ENCODE data around the gene ZNF366.

The ZNF366 gene, protein sequence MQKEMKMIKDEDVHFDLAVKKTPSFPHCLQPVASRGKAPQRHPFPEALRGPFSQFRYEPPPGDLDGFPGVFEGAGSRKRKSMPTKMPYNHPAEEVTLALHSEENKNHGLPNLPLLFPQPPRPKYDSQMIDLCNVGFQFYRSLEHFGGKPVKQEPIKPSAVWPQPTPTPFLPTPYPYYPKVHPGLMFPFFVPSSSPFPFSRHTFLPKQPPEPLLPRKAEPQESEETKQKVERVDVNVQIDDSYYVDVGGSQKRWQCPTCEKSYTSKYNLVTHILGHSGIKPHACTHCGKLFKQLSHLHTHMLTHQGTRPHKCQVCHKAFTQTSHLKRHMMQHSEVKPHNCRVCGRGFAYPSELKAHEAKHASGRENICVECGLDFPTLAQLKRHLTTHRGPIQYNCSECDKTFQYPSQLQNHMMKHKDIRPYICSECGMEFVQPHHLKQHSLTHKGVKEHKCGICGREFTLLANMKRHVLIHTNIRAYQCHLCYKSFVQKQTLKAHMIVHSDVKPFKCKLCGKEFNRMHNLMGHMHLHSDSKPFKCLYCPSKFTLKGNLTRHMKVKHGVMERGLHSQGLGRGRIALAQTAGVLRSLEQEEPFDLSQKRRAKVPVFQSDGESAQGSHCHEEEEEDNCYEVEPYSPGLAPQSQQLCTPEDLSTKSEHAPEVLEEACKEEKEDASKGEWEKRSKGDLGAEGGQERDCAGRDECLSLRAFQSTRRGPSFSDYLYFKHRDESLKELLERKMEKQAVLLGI
- total RNA-seq: 0 to 0.35 (median 0) reads per million in 4 experiments

DNA sequence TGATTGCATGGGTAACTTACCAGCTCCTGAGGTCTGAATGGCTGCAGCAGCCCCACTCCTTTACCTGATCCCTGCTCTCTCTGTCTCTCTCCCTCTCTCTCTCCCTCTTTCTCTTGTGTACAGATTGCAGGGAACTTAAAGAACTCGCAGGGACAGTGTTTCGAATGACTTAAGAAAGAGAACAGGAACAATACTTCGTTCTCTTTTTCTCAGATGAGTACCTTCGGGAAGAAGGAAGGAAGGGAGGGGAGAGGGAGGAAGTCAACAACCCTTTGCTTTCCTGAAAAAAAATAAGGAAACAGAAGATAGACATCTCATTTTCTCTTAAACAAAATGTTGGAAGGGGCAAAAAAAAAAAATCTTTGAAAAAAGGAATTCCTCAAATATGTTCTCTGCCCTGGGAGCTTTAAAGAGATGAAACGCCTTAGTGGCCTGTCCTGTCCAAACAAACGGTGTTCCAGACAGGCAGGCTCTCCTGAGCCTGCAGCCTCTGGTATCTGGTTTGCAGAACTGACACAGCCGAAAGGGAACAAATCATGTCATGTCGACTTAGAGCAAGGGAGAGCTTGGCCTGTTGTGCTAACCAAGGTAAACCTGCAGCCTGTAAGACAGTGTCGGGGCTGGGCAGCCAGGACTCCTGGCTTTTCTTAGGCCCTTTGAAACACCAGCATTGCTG is at the start of gene ZNF366:
ZNF366 (minus strand) TSS at position 180 of the 676 bp plus-strand sequence. CDS start 45,914 bp downstream, outside the sequence.
- DNase-seq: no peak

DNA sequence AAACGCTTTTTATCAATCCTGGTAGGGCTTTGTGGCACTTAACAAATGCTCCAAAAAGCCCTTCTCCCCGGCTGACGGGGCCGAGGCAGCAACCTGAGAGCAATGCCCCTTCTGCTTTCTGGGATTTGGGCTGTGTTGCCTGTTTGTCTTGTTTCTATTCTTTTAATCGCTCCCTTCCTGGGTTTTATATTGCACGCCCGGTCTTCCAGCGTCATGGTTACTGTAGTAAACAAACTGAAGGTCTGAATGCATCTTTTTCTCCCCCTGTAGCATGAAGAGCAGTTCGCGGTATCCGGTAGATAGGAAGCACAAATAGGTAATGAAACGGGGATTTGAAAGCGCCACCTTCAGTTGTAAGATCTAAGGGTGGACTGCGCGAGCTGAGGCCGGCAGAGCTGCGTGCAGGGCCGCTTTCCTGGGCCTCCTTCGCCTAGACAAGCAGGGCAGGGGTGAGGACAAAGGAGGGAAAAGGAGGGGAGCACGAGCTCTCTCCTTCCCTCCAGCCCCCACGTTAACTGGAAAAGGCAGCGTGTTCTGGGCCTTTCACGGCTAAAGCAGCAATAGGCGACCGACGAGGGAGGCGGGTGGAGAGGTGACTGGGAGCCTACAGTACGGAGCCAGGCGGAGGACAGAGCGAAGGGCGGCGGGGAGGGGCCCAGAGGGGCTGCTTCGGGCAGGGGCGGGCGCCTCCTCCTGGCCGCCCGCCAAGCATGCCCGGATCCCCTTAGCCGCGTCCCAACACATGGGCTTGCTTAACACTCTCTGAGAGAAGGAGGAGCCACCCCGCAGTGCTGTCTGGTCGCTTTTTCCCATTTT is 49.3 kb upstream of the ZNF366 start:
- no peak for DNase-seq

DNA sequence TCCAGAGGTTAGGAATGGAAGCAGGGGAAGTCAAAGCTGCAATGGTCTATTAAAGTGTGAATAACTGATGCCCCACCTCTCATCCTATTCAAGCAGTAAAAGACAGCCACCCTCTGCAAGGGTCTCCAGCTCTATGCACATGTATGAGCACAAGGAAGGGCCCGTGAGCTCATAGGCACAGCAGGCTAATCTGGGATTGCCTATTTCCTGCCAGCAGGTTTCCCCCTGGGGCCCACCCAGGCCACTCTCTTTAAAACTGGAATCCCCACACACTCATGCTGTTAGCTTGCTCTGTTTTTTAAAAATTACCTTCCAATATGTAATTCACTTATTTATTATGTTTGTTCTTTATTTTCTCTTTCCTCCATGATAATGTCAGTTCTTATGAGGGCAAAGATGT is 48.7 kb upstream of the ZNF366 start:
- no peak for DNase-seq

DNA sequence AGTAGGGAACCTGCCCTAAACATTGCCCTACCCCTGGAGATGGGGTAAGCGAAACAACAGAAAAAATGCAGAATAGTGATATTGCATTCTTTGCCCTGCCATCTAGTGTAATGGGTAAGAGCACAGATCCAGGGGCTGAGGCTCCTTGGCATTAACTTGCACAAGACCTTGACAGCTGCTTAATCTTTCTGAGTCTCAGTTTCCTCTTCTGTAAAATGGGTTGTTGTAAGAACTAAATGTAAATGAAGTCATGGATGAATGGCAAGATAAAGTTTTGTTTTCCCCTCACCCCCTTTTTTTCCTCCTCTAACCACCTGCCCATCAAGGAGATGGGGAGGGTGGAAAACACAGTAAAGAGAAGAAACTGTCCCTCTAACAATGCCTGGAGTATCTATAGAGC is 47.7 kb upstream of the ZNF366 start:
- DNase-seq: no peak

DNA sequence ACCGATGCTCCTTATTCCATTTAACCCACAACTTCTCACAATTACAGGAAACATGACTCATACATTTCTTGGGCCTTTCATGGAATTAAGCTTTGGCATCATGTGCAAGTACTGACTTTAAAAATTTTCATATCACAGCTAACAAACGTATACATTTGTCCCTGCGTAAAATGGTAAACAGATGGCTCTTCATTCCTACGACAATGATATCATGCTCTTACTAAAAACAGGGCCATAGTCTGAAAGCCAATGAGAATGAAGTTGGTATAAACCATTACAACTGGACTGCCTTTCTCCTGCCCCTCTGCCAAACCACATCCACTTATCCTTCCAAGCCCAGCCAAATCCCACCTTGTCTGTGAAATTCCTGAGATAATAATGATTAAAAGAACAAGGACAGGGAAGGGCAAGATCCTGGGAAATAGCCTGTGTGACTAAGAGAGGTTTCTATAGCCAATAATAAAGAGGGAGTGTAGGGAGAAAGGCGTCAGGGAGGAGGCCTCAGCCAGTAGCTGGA is 44.9 kb upstream of the ZNF366 start:
- DNase-seq: no peak

DNA sequence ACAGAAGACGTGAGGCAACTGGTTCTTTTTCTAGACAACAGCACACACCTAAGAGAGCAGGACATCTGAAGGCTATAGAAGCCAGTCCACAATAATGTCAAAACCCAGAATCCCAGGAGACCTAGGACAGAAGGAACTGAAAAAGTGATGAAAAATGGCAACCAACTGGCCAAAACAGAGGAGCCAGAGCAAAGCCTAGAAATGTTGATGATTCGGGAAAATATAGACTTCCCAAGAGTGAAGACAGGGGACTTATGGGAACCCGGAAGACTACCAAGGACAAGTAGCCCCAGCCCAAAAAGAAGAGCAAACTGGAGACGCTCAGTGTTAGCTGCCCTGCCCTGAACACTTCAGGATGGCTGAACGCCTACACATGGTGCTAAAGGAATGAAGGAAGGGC is 43.4 kb upstream of the ZNF366 start:
- DNase-seq: no peak

DNA sequence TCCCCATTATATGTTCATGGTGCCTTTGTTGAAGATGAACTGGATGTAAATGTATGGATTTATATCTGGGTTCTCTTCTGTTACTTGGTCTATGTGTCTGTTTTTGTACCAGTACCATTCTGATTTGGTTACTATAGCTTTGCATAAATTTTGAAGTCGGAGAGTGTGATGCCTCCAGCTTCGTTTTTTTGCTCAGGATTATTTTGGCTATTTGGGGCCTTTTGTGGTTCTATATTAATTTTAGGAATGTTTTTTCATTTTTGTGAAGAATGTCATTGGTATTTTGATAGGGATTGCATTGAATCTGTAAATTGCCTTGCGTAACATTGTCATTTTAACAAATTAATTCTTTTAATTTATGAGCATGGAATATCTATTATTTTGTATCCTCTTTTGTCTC is 36.6 kb upstream of the ZNF366 start:
- no peak for DNase-seq

DNA sequence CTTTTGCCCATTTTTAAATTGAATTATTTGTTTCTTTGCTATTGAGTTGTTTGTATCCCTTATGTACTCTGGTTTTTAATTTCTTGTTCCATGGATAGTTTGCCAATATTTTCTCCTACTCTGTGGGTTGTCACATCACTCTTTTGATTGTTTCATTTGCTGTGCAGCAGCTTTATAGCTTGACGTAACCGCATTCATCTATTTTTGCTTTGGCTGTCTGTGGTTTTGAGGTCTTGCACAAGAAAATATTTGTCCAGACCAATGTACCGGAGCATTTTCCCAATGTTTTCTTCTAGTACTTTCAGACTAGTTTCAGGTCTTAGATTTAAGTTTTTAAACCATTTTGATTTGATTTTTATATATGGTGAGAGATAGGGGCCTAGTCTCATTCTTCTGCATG is 36.2 kb upstream of the ZNF366 start:
- no peak for DNase-seq

DNA sequence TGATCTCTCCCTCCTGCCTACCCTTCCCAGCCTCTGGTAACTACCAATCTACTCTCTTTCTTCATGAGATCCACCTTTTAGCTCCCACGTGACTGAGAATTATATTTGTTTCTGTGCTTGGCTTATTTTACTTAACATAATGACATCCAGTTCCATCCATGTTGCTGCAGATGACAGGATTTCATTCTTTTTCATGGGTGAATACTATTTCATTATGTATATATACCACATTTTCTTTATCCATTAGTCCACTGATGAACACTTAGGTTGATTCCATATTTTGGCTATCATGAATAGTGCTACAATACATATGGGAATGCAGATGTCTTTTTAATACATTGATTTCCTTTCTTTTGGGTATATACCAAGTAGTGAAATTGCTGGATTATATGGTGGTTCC is 35.5 kb upstream of the ZNF366 start:
- no peak for DNase-seq

DNA sequence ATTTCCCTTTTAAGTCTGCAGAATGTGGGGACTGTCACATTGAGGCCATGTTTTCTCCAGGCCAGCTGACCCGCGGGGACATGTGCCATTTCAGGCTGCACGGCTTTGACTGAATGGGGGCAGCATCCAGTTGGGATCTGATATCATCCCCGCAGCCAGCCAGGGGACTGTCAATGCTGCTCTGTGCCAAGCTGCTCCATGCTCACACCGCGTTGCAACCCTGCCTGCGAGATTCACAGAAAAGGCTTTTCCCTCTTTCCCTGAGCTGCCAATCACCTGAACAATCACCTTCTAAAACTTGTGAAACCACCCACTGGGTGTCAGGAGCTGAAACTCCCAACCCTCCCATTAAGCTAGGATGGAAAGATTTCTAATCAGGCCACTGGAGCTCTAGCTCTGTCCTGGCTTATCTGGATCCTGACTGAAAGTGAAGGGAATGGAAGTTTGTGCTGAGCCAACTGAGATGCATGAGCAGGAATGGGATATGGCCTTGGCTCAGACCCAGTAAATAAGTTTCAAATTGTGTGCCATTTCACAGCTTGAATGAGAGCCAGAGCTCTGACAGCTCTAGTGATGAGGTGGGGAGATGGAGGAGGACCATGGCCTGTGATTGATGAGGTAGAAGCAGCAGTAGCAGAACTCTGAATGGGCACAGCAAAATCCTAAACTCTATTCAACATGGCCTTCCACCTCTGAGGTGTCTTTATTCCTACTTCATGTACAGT is 34.5 kb upstream of the ZNF366 start:
- no peak for DNase-seq

DNA sequence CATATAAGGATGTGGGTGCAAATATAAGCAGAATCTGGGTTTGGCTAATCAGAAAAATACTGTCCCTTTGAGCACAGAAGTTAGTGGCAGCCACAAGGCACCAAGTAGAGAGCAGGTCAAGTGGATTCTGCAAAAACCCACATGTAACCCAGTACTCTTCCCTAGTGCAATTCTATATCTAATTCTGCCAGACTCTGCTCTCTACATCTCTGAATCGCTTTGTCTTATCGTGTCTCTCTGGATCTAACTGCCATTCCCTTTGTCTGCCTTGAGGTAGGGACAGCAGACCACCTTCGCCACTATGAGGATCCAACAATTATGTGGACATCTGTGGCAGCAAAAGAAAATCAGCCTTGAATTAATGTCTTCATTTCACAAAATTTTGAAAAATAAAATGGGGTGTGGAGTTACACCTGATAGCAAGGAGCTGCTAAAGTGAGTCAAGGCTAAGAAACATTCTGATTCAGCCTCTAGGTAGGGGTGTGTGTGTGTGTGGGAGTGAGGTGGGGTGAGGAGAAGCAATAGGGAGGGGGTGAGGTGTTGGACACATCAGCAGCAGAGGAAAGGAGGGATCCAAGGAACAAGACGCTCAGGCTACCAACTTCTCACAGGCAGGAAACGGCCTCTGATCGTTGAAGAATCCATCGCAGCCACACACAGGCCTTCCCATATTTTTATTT is 33.7 kb upstream of the ZNF366 start:
- DNase-seq: no peak

DNA sequence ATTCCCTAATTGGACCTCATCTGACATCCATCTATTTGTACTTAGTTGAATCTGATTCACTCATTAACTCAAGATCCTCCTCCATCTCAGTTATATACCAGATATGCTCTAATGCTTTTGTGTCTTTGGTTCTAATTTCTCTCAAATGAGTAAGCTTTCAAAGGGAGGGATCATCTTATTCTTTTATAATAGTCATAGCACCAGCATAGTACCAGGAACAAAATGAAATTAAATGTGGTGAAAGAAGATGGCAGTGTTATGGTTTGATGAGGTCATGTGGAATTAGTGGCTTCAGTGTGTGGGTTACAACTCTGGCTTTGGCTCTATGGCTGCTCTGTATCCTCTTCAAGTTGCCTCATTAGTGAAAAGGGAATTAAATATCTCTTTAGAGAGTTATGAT is 32.5 kb upstream of the ZNF366 start:
- no peak for DNase-seq

DNA sequence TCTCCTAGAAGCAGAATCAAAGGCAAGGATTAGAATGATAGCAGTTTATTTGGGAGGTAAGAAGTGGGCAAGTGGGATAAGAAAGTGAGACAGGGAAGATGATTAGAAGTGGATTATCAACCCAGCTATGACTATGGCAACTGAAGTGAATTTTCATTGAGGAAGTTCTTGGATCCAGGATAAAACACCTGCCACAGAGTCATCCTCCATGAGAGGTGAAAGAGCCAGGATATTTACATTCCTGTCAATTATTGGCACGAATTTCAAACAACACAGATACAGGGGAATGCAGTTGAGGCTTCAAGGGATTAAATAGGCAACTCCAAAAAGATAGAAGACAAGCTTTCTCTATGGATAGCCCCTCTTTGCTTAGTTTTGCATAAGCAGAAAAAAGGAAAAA is 31.8 kb upstream of the ZNF366 start:
- DNase-seq: no peak

DNA sequence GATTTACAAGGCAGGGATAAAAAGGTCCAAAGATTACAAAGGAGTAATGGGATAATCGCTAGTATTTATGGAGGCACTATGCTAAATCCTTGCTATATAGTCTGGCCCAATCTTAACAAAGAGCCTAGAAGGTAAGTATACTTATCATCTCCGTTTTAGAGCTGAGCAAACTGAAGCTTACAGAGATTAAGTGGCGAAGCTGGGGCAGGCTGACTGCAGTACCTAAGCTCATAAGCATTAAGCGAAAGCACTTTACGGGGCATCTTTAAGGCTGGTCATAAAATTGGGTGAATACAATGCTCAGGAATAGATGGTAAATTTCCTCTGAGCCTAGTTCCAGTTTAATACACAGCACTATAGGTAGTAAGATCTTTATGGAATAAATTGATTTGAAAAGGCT is 30.0 kb upstream of the ZNF366 start:
- no peak for DNase-seq

DNA sequence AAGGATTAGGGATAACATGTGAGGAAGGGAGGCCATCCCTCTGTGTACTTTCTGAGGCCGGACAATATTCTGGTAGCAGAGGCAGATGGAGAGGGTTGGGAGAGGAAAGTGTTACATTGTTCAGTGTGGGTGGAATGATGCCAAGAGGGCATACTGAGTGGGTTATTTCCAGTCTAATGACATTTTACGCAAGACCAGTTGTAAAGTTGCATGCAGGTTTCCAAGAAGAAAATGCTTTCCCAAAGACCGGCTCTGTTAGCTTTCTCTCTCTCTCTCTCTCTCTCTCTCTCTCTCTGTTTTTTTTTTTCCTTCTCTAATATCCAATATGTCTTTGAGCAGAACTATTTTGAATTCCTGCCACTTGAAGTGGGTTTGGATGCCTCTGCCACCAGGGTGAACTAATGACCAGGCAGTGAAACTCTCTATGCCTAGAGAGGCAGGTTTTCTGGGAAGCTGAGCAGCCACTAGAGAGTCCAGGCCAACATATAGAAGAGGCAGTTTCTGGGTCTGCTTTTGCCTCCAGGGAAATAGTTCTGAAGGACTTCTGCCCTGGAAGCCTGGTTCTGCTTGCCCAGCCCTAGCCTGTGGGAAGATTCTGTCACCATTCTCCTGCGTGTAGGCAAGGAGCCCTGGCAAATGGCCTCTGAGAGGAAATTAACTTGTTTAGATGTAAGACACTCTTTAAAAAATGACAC is 24.4 kb upstream of the ZNF366 start:
- DNase-seq: no peak

DNA sequence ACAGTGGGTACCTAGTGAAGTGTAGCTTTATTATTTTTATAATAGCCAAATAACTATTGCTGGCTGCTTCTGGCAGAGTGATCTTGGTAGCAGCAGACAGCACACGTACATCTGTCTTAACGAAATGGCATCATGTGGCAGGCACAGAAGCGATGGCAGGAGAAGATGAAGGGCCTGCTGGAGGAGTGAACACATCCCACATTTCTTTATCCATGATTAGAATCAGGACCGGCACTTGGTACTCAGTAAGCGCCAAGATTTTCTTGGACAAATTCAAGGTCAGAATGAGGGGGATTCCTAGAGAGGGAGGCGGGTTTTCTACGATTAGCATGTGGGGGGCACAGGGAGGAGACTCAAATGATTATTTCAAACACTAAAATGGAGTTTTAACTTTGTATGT is 23.0 kb upstream of the ZNF366 start:
- no peak for DNase-seq

DNA sequence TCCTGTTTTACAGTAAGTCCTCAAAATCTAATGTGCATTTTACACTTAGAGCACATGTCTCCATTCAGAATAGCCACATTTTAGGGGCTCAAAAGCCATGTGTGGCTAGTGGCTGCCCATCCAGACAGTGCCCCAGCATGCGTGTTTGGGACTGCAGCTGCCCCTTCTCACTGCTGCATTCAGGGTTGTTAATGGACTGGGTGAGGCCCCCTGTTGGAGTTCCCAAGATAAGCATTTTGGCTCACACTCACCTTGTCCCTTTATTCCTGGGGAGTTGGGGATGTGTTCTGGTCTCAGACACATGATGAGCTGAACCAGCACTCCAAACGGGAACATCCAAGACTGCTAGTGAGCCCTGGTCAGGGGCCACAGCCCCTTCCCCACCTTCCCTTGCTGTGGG is 22.2 kb upstream of the ZNF366 start:
- DNase-seq: no peak

DNA sequence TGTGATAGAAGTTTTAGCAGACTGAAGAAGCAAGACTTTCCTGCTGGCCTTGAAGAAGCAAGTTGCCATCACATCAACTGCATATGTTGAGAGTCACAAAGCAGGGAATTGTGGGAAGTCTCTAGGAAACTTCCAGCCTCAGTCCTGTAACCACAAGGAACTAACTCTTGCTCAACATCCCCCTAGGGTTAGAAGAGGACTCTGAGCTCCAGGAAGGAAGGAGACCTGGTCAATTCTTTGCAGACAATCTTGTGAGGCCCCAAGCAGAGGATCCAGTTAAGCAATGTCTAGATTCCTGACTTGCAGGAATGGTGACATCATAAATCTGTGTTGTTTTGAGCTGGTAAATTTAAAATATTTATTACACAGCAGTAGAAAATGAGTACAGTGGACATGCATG is 18.6 kb upstream of the ZNF366 start:
- DNase-seq: no peak

DNA sequence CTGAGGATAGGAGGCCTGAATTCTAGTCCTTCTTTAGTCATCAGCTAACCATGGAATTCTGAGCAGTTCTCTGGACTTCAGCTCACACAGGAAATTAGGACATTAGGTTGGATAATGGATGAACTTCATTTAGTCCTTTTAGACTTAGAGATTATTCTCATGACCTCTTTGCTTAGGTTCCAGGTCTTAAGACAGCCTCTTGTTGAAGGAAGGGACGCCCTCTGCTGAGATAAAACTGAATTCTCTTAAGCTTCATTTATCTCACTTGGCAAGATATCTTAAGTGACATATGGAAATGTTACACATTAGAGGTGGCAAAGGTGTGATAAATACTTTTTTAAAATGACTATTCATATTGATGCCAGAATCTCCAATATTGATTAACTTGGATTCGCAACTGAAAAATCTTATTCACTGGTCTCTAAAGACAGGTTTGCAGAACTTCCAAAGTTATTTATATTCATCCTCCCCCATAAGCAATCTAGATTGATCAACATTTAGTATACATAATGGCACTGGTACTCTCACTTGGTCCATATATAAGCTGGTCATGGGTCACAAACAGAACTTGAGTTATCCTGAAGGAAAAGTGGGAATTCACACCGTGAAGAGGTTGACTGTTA is 16.9 kb upstream of the ZNF366 start:
- DNase-seq: no peak

DNA sequence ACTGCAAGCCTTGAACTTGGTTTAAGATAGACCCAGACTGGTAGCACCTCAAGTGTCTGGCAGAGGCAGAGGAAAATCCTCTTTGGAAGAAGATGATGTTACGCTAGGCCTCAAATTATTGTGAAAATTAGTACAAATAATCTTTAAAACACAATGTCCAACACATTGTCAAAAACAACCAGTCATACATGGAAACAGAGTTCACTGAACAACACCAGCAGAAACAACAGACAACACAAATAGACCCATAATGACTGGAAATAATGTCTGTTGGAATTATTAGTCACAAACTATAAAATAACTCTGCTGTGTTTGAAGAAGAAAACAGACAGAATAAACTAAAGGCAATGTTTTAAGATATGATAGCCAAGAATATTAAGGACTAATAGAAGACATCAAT is 15.4 kb upstream of the ZNF366 start:
- DNase-seq: no peak

Measured in effector CD8-positive, alpha-beta T cell (primary cell).